GM11168 (cell line): ENCODE data around the gene SNCA.

ENCODE experiments used
- in situ Hi-C: fragments of 300-500 bp; cut with MboI; formaldehyde crosslinking; loops from one replicate; pipeline ENCODE4 v1.12.0; 2022; ENCODE audit warnings: low sequenced_read_pairs; ENCODE audit not compliant: unreplicated experiment

SNCA gene

GRCh38 chr4:89821612-89822011 is 15.3 kb downstream of the SNCA start:
- in situ Hi-C loops, result no loop called here

- in situ Hi-C loops, result no loop called here
Measured at GRCh38 chr4:89820010-89820409, 17.0 kb downstream of the SNCA start.

GRCh38 chr4:89814362-89814761 is 22.6 kb downstream of the SNCA start:
- in situ Hi-C loops, result no loop called here

GRCh38 chr4:89813197-89813596 is 23.8 kb downstream of the SNCA start:
- in situ Hi-C loops, result no loop called here

GRCh38 chr4:89807441-89808140 is 29.4 kb downstream of the SNCA start:
- in situ Hi-C loops, result no loop called here

GRCh38 chr4:89805297-89805696 is 31.7 kb downstream of the SNCA start:
- in situ Hi-C loops, result no loop called here

- in situ Hi-C loops, result no loop called here
Measured at GRCh38 chr4:89803915-89804314, 33.0 kb downstream of the SNCA start.

GRCh38 chr4:89803036-89803435 is 33.9 kb downstream of the SNCA start:
- in situ Hi-C loops, result no loop called here

GRCh38 chr4:89800527-89801103 is 36.3 kb downstream of the SNCA start:
- in situ Hi-C loops, result no loop called here

- in situ Hi-C loops, result no loop called here
Measured at GRCh38 chr4:89800012-89800516, 36.9 kb downstream of the SNCA start.

- in situ Hi-C loops, result no loop called here
Measured at GRCh38 chr4:89799071-89799470, 37.9 kb downstream of the SNCA start.

- in situ Hi-C loops, result no loop called here
Measured at GRCh38 chr4:89797117-89797516, 39.8 kb downstream of the SNCA start.

GRCh38 chr4:89788206-89789072 is 48.5 kb downstream of the SNCA start:
- in situ Hi-C loops, result no loop called here

- in situ Hi-C loops, result no loop called here
Measured at GRCh38 chr4:89784686-89785231, 52.2 kb downstream of the SNCA start.

- in situ Hi-C loops, result no loop called here
Measured at GRCh38 chr4:89781321-89781720, 55.6 kb downstream of the SNCA start.

GRCh38 chr4:89773805-89774204 is 63.2 kb downstream of the SNCA start:
- in situ Hi-C loops, result no loop called here

- in situ Hi-C loops, result no loop called here
Measured at GRCh38 chr4:89769856-89770255, 67.1 kb downstream of the SNCA start.

GRCh38 chr4:89767924-89768323 is 69.0 kb downstream of the SNCA start:
- in situ Hi-C loops, result no loop called here

- in situ Hi-C loops, result no loop called here
Measured at GRCh38 chr4:89765966-89766365, 71.0 kb downstream of the SNCA start.

GRCh38 chr4:89765528-89765927 is 71.4 kb downstream of the SNCA start:
- in situ Hi-C loops, result no loop called here

- in situ Hi-C loops, result no loop called here
Measured at GRCh38 chr4:89762311-89762710, 74.7 kb downstream of the SNCA start.
